IPS-15b (cell line): ENCODE results near the gene ALOX5.

Experiments
- H3K27me3 ChIP-seq: one replicate; pipeline ENCODE4 v1.6.1; 2013; ENCODE audit warnings: low read length; ENCODE audit not compliant: control insufficient read depth, insufficient read depth
- H3K36me3 ChIP-seq: one replicate; pipeline ENCODE4 v1.6.1; 2013; ENCODE audit warnings: low read length; ENCODE audit not compliant: control insufficient read depth, insufficient read depth
- H3K4me1 ChIP-seq: one replicate; pipeline ENCODE4 v1.6.1; 2013; ENCODE audit warnings: mild to moderate bottlenecking, low read length; ENCODE audit not compliant: control insufficient read depth, insufficient read depth
- H3K4me3 ChIP-seq: one replicate; pipeline ENCODE4 v1.5.1; 2013; ENCODE audit warnings: low read depth, low read length
- H3K9ac ChIP-seq: one replicate; pipeline ENCODE4 v1.6.1; 2013; ENCODE audit warnings: low read depth, mild to moderate bottlenecking, low read length
- H3K9me3 ChIP-seq: one replicate; pipeline ENCODE4 v1.6.1; 2013; ENCODE audit warnings: mild to moderate bottlenecking, low read length; ENCODE audit not compliant: control insufficient read depth, insufficient read depth

The ALOX5 gene

GRCh38 chr10:45443101-45444009 is 69.3 kb downstream of the ALOX5 start:
- H3K9me3 ChIP-seq = no peaks in the 10 kb centered on the region
- H3K27me3 ChIP-seq = no peaks in the 10 kb centered on the region
- H3K9ac ChIP-seq = no peak overlapping the region
- peaks cover 2% of the 10 kb centered on the region for H3K4me1 ChIP-seq
- H3K36me3 ChIP-seq = no peaks in the 10 kb centered on the region
- H3K4me3 ChIP-seq = no peak overlapping the region

- Histone ChIP-seq H3K4me1 (peaks cover 2% of the 10 kb centered on the region), H3K9me3 (no peaks in the 10 kb centered on the region), H3K4me3 (no peak overlapping the region), H3K9ac (no peak overlapping the region), H3K36me3 (no peaks in the 10 kb centered on the region), H3K27me3 (no peaks in the 10 kb centered on the region)
These were observed 70.0 kb downstream of the ALOX5 start for GRCh38 chr10:45444022-45444421.

- no peak overlapping the region for H3K9ac ChIP-seq
- no peak overlapping the region for H3K4me3 ChIP-seq
- no peaks in the 10 kb centered on the region for H3K9me3 ChIP-seq
- no peaks in the 10 kb centered on the region for H3K36me3 ChIP-seq
- H3K27me3 ChIP-seq = no peaks in the 10 kb centered on the region
- H3K4me1 ChIP-seq = peaks cover 2% of the 10 kb centered on the region
These were observed 71.2 kb downstream of the ALOX5 start for GRCh38 chr10:45444976-45445898.

- no peaks in the 10 kb centered on the region for H3K27me3 ChIP-seq
These were observed 72.8 kb downstream of the ALOX5 start for GRCh38 chr10:45446858-45447257.

GRCh38 chr10:45447416-45447815 is 73.4 kb downstream of the ALOX5 start:
- Histone ChIP-seq H3K9ac (no peak overlapping the region), H3K27me3 (no peaks in the 10 kb centered on the region), H3K4me3 (no peak overlapping the region), H3K4me1 (peaks cover under 1% of the 10 kb centered on the region), H3K9me3 (no peaks in the 10 kb centered on the region), H3K36me3 (no peaks in the 10 kb centered on the region)

More at GRCh38 chr10:45446858-45447257, 72.8 kb downstream of the ALOX5 start:
- Histone ChIP-seq H3K4me3 (no peak overlapping the region), H3K9me3 (no peaks in the 10 kb centered on the region), H3K36me3 (no peaks in the 10 kb centered on the region), H3K4me1 (peaks cover 2% of the 10 kb centered on the region), H3K9ac (no peak overlapping the region)

DNA sequence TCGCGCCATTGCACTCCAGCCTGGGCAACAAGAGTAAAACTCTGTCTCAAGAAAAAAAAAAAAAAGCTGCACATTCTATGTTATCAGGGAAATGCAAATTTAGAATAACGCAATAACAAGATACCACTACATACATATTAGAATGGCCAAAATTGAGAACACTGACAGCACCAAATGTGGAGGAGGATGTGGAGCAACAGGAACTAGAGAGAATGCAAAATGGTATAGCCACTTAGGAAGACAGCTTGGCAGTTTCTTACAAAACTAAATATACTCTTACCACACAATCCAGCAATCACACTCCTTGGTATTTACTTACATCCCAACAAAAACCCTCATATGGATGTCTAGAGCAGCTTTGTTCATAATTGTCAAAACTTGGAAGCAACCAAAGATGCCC is 76.8 kb downstream of the ALOX5 start:
- no peak overlapping the region for H3K4me3 ChIP-seq
- no peak overlapping the region for H3K9ac ChIP-seq
- H3K27me3 ChIP-seq = no peaks in the 10 kb centered on the region
- H3K4me1 ChIP-seq = no peaks in the 10 kb centered on the region
- H3K36me3 ChIP-seq = no peaks in the 10 kb centered on the region
- no peaks in the 10 kb centered on the region for H3K9me3 ChIP-seq

- Histone ChIP-seq H3K9ac (no peak overlapping the region), H3K4me1 (no peaks in the 10 kb centered on the region), H3K9me3 (no peaks in the 10 kb centered on the region), H3K36me3 (no peaks in the 10 kb centered on the region), H3K4me3 (no peak overlapping the region), H3K27me3 (no peaks in the 10 kb centered on the region)
These were observed 77.4 kb downstream of the ALOX5 start for GRCh38 chr10:45451407-45451806.

DNA sequence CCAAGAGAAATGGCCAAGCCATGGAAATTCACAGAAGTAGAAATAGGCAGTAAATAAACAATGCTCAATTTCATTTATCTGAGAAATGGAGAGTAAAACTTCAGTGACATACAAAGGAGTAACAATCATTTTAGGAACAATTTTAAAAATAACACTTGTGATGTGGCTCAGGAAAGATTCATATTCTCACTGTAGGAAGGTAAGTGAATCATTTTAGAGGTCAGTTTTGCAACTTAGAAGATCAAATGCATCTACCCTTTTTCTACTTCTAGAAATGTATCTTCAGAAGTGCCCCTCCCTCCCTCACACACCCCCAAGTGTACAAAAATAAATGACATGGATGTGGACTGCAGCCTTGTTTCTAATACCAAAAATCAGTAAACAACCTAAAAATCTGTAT is 78.3 kb downstream of the ALOX5 start:
- Histone ChIP-seq H3K4me1 (no peaks in the 10 kb centered on the region), H3K27me3 (no peaks in the 10 kb centered on the region), H3K9ac (no peak overlapping the region), H3K4me3 (no peak overlapping the region), H3K36me3 (no peaks in the 10 kb centered on the region), H3K9me3 (no peaks in the 10 kb centered on the region)

DNA sequence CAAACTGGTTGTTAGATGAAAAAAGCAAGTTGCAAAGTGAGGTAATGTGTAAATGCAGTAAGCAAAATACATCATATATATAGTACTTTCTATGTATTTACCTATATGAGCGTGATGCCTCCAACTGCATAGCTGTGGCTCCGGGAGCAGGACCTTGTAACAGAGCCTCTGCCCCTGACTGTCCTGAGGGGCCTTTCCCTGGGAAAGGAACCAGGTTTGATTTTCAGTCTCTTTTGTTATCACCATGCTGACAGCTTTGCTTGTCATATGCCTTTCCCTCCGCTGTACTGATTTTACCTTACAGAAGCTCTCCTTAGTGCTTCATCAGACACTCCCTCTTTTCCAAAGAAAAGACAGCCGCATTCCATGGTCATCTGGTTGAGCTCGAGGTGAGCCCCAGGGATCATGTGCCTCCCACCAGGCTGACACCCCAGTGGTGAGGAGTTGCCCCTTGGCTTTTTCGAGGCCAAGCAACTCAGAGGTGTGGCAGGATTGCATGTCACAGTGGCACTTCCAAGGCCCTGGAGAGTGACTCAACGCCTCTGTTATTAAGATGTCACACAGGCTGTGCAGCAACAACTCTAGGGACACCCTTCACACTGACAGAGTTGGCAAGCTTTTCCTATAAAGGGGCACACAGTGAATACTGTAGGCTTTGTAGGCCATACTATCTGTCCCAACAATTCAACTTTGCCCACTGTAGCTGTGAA is 78.9 kb downstream of the ALOX5 start:
- H3K27me3 ChIP-seq = no peaks in the 10 kb centered on the region
- H3K36me3 ChIP-seq = no peaks in the 10 kb centered on the region
- no peak overlapping the region for H3K9ac ChIP-seq
- no peaks in the 10 kb centered on the region for H3K9me3 ChIP-seq
- H3K4me1 ChIP-seq = no peaks in the 10 kb centered on the region
- H3K4me3 ChIP-seq = no peak overlapping the region

DNA sequence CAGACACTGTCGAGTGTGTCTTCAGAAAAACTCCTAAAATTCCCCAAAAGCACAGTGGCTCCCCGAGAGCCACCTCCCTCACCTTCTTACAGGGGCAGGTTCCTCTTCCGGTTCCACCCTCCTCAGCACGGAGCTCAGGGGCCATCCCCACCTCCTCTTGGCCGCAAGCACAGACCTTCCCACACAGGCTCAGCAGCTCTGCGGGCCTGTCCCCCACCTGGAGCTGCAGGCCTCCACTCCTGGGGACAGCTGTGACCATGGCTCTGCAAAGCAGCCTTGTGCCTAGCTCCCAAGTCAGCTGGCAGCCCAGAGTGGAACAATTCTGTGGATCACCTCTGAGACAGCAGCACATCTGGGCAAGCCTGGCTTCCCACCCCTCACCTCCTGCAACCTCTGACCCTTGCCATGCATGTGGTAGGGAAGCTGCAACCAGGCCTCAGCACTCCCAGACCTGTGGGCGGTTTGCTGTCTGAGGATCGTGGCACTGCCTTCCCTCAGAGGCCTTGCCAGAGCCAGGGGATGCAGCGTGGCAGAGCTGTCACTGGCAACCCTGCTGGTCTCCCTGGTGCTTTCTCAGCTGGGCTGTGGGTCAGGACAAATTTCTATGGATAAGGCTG is 79.7 kb downstream of the ALOX5 start:
- no peak overlapping the region for H3K4me3 ChIP-seq
- H3K9ac ChIP-seq = no peak overlapping the region

GRCh38 chr10:45454262-45454661 is 80.2 kb downstream of the ALOX5 start:
- no peaks in the 10 kb centered on the region for H3K4me1 ChIP-seq
- H3K27me3 ChIP-seq = no peaks in the 10 kb centered on the region
- no peaks in the 10 kb centered on the region for H3K36me3 ChIP-seq
- H3K9ac ChIP-seq = no peak overlapping the region
- no peak overlapping the region for H3K4me3 ChIP-seq
- no peaks in the 10 kb centered on the region for H3K9me3 ChIP-seq

More for the DNA sequence above, 79.7 kb downstream of the ALOX5 start:
- no peaks in the 10 kb centered on the region for H3K4me1 ChIP-seq
- H3K36me3 ChIP-seq = no peaks in the 10 kb centered on the region
- no peaks in the 10 kb centered on the region for H3K9me3 ChIP-seq
- no peaks in the 10 kb centered on the region for H3K27me3 ChIP-seq
